Brain microvascular endothelial cell (primary cell): Measurements from ENCODE around the gene BCAS1.

Source experiments
- DNase-seq: peaks from one replicate; pipeline ENCODE4 v3.0.0-alpha.2; 2020
- H3K27ac ChIP-seq: fragments of 250-450 bp; sonication (Bioruptor Pico); 2 replicates; pipeline ENCODE4 v1.5.1; 2020; ENCODE audit warnings: mild to moderate bottlenecking, moderate library complexity
- H3K27me3 ChIP-seq: fragments of 250-450 bp; sonication (Bioruptor Pico); replicated peaks from 2 replicates; pipeline ENCODE4 v1.5.1; 2020; ENCODE audit warnings: mild to moderate bottlenecking
- H3K36me3 ChIP-seq: fragments of 250-450 bp; sonication (Bioruptor Pico); replicated peaks from 2 replicates; pipeline ENCODE4 v1.5.1; 2020; ENCODE audit warnings: mild to moderate bottlenecking
- H3K4me3 ChIP-seq: 2 replicates; pipeline ENCODE4 v1.5.1; 2011; ENCODE audit warnings: low read depth, mild to moderate bottlenecking, control low read depth, low read length, moderate library complexity
- CTCF ChIP-seq: IDR thresholded peaks from 2 replicates; pipeline ENCODE4 v1.5.1; 2011; ENCODE audit warnings: low read depth, mild to moderate bottlenecking, moderate library complexity, low read length, control low read depth, inconsistent platforms; ENCODE audit errors: missing control alignments
- in situ Hi-C: cut with HindIII; loops from 2 replicates; pipeline ENCODE4 v1.10.0; 2017; ENCODE audit warnings: low sequenced_read_pairs, low pct_ligation_motif_present

BCAS1 gene

GRCh38 chr20:53966774-53967398 lies 103.5 kb downstream of the BCAS1 start:
- H3K36me3 ChIP-seq = no peaks in the 10 kb centered on the region
- in situ Hi-C loops = no loop called here
- no peak for DNase-seq

GRCh38 chr20:53964501-53965253 lies 105.7 kb downstream of the BCAS1 start:
- Histone ChIP-seq H3K4me3 (no peak overlapping the region), H3K36me3 (no peaks in the 10 kb centered on the region), H3K27ac (no peak overlapping the region), H3K27me3 (no peaks in the 10 kb centered on the region)
- in situ Hi-C loops = no loop called here
- DNase-seq = no peak
- no peak for TF ChIP-seq CTCF

More at GRCh38 chr20:53966774-53967398, 103.5 kb downstream of the BCAS1 start:
- Histone ChIP-seq H3K27me3 (no peaks in the 10 kb centered on the region), H3K27ac (no peak overlapping the region), H3K4me3 (no peak overlapping the region)
- no peak for TF ChIP-seq CTCF

GRCh38 chr20:53964067-53964466 lies 106.3 kb downstream of the BCAS1 start:
- no peaks in the 10 kb centered on the region for H3K36me3 ChIP-seq
- in situ Hi-C loops = no loop called here
- no peak overlapping the region for H3K4me3 ChIP-seq
- no peak for DNase-seq
- no peaks in the 10 kb centered on the region for H3K27me3 ChIP-seq
- no peak for TF ChIP-seq CTCF
- no peak overlapping the region for H3K27ac ChIP-seq

- in situ Hi-C loops = no loop called here
Measured at GRCh38 chr20:53963635-53964034, 106.8 kb downstream of the BCAS1 start.

GRCh38 chr20:53962388-53962787 lies 108.0 kb downstream of the BCAS1 start:
- Histone ChIP-seq H3K4me3 (no peak overlapping the region), H3K27ac (no peak overlapping the region), H3K27me3 (no peaks in the 10 kb centered on the region), H3K36me3 (no peaks in the 10 kb centered on the region)
- no peak for TF ChIP-seq CTCF
- in situ Hi-C loops = no loop called here
- no peak for DNase-seq

More at GRCh38 chr20:53963635-53964034, 106.8 kb downstream of the BCAS1 start:
- Histone ChIP-seq H3K4me3 (no peak overlapping the region), H3K27me3 (no peaks in the 10 kb centered on the region), H3K36me3 (no peaks in the 10 kb centered on the region), H3K27ac (no peak overlapping the region)
- no peak for TF ChIP-seq CTCF
- no peak for DNase-seq

GRCh38 chr20:53961527-53961926 lies 108.9 kb downstream of the BCAS1 start:
- Histone ChIP-seq H3K27me3 (no peaks in the 10 kb centered on the region), H3K27ac (no peak overlapping the region), H3K4me3 (no peak overlapping the region), H3K36me3 (no peaks in the 10 kb centered on the region)
- in situ Hi-C loops = no loop called here
- DNase-seq = no peak
- no peak for TF ChIP-seq CTCF
